Effector CD8-positive, alpha-beta T cell (primary cell): ENCODE results near the gene POMGNT2.

ENCODE experiments used
- DNase-seq: peaks from one replicate; lab custom pipeline; 2025; lab: John Stamatoyannopoulos, UW

POMGNT2 gene

GRCh38 chr3:43102773-43103480, 3.0 kb downstream of the POMGNT2 start:
- no peak for DNase-seq

GRCh38 chr3:43098761-43099160, 7.1 kb downstream of the POMGNT2 start:
- DNase-seq: no peak

GRCh38 chr3:43097400-43098080, 8.3 kb downstream of the POMGNT2 start:
- no peak for DNase-seq

- no peak for DNase-seq
Observed at GRCh38 chr3:43096761-43097160, 9.1 kb downstream of the POMGNT2 start.

- no peak for DNase-seq
Observed at GRCh38 chr3:43095370-43095769, 10.5 kb downstream of the POMGNT2 start.

GRCh38 chr3:43094851-43095250, 11.0 kb downstream of the POMGNT2 start:
- no peak for DNase-seq

GRCh38 chr3:43094381-43094780, 11.5 kb downstream of the POMGNT2 start:
- DNase-seq: no peak

- DNase-seq: no peak
Observed at GRCh38 chr3:43093974-43094373, 11.9 kb downstream of the POMGNT2 start.

- no peak for DNase-seq
Observed at GRCh38 chr3:43093006-43093405, 12.9 kb downstream of the POMGNT2 start.

- DNase-seq: no peak
Observed at GRCh38 chr3:43091481-43091880, 14.4 kb downstream of the POMGNT2 start.

GRCh38 chr3:43090238-43090637, 15.6 kb downstream of the POMGNT2 start:
- no peak for DNase-seq

GRCh38 chr3:43089081-43089480, 16.8 kb downstream of the POMGNT2 start:
- DNase-seq: no peak

GRCh38 chr3:43087249-43087776, 18.6 kb downstream of the POMGNT2 start:
- no peak for DNase-seq

GRCh38 chr3:43086460-43087165, 19.3 kb downstream of the POMGNT2 start:
- DNase-seq: no peak

- DNase-seq: no peak
Observed at GRCh38 chr3:43082457-43082856, 23.4 kb downstream of the POMGNT2 start.

GRCh38 chr3:43081796-43082195, 24.1 kb downstream of the POMGNT2 start:
- no peak for DNase-seq

GRCh38 chr3:43080726-43081568, 24.9 kb downstream of the POMGNT2 start:
- no peak for DNase-seq

- no peak for DNase-seq
Observed at GRCh38 chr3:43079536-43080332, 26.1 kb downstream of the POMGNT2 start.

- no peak for DNase-seq
Observed at GRCh38 chr3:43077707-43078106, 28.2 kb downstream of the POMGNT2 start.

- no peak for DNase-seq
Observed at GRCh38 chr3:43077261-43077660, 28.6 kb downstream of the POMGNT2 start.

- no peak for DNase-seq
Observed at GRCh38 chr3:43076857-43077256, 29.0 kb downstream of the POMGNT2 start.
